ENCODE measurements around the gene SEMA3A. TPM values are rescaled to one million over a fixed set of nuclear protein-coding genes. Genes with fewer than 3 reads are reported as not detected.

Gene SEMA3A
- total and polyA plus RNA-seq, 2 experiments from 2014 or later = 19.8 to 46.4 TPM

DNA sequence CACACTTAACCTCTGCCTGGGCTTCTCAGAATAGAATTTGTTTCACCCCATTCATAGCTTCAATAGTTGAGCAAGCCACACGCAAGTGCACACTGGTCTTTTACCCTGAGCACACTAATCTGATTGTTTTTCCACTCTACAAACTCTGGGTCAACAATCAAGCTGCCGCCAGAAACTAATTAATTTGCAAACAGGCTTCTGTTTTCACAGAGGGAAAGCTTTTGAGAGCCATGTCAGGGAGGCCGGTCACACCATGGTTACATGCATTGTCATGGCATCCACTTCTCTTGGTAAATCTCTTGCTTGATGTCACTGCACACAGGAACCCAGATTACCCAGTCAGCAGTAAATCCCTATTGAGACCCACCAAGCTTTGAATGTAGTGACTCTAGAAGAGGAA lies 154.2 kb downstream of the SEMA3A start:
- DNase-seq (ENCODE audit: low spot score) (no peak), ATAC-seq (peak; percentile 29; the same call in 1 of the 3 replicates)
- Histone ChIP-seq H3K4me3 (no peak overlapping the region), H3K79me2 (replicated peaks; ENCODE audit: insufficient read depth) (no peaks in the 10 kb centered on the region), H3K4me1 (ENCODE audit: insufficient read depth) (0 out of 2 replicates have a peak, but pooled peaks cover 5% of the 10 kb centered on the region), H3K9me2 (ENCODE audit: insufficient read depth) (no peaks in the 10 kb centered on the region), H3K27me3 (ENCODE audit: insufficient read depth) (no peaks in the 10 kb centered on the region), H2AFZ (no peak overlapping the region), H3K4me2 (no peak overlapping the region), H3K27ac (ENCODE audit: low read depth) (0 out of 2 replicates have a peak overlapping the region, but pooled peaks have one; percentile 13), H3F3A (replicated peaks; ENCODE audit: low read depth) (no peaks in the 10 kb centered on the region), H4K20me1 (replicated peaks; ENCODE audit: insufficient read depth) (no peaks in the 10 kb centered on the region), H3K36me3 (ENCODE audit: insufficient read depth) (no peaks in the 10 kb centered on the region)
- no peak overlapping the region for H3K4me3 Mint-ChIP-seq
- H3K4me1 Mint-ChIP-seq = peaks cover 20% of the 10 kb centered on the region
- no peak for TF ChIP-seq STAT1 (IDR thresholded peaks at IDR 0.05; ENCODE audit: unreplicated experiment)
- TF ChIP-seq, protein P1, sequence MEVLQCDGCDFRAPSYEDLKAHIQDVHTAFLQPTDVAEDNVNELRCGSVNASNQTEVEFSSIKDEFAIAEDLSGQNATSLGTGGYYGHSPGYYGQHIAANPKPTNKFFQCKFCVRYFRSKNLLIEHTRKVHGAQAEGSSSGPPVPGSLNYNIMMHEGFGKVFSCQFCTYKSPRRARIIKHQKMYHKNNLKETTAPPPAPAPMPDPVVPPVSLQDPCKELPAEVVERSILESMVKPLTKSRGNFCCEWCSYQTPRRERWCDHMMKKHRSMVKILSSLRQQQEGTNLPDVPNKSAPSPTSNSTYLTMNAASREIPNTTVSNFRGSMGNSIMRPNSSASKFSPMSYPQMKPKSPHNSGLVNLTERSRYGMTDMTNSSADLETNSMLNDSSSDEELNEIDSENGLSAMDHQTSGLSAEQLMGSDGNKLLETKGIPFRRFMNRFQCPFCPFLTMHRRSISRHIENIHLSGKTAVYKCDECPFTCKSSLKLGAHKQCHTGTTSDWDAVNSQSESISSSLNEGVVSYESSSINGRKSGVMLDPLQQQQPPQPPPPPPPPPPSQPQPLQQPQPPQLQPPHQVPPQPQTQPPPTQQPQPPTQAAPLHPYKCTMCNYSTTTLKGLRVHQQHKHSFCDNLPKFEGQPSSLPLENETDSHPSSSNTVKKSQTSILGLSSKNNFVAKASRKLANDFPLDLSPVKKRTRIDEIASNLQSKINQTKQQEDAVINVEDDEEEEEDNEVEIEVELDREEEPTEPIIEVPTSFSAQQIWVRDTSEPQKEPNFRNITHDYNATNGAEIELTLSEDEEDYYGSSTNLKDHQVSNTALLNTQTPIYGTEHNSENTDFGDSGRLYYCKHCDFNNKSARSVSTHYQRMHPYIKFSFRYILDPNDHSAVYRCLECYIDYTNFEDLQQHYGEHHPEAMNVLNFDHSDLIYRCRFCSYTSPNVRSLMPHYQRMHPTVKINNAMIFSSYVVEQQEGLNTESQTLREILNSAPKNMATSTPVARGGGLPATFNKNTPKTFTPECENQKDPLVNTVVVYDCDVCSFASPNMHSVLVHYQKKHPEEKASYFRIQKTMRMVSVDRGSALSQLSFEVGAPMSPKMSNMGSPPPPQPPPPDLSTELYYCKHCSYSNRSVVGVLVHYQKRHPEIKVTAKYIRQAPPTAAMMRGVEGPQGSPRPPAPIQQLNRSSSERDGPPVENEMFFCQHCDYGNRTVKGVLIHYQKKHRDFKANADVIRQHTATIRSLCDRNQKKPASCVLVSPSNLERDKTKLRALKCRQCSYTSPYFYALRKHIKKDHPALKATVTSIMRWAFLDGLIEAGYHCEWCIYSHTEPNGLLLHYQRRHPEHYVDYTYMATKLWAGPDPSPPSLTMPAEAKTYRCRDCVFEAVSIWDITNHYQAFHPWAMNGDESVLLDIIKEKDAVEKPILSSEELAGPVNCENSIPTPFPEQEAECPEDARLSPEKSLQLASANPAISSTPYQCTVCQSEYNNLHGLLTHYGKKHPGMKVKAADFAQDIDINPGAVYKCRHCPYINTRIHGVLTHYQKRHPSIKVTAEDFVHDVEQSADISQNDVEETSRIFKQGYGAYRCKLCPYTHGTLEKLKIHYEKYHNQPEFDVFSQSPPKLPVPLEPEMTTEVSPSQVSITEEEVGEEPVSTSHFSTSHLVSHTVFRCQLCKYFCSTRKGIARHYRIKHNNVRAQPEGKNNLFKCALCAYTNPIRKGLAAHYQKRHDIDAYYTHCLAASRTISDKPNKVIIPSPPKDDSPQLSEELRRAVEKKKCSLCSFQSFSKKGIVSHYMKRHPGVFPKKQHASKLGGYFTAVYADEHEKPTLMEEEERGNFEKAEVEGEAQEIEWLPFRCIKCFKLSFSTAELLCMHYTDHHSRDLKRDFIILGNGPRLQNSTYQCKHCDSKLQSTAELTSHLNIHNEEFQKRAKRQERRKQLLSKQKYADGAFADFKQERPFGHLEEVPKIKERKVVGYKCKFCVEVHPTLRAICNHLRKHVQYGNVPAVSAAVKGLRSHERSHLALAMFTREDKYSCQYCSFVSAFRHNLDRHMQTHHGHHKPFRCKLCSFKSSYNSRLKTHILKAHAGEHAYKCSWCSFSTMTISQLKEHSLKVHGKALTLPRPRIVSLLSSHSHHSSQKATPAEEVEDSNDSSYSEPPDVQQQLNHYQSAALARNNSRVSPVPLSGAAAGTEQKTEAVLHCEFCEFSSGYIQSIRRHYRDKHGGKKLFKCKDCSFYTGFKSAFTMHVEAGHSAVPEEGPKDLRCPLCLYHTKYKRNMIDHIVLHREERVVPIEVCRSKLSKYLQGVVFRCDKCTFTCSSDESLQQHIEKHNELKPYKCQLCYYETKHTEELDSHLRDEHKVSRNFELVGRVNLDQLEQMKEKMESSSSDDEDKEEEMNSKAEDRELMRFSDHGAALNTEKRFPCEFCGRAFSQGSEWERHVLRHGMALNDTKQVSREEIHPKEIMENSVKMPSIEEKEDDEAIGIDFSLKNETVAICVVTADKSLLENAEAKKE (CRISPR knock-in tag; IDR thresholded peaks at IDR 0.05) = no peak
- TF ChIP-seq, protein P2, sequence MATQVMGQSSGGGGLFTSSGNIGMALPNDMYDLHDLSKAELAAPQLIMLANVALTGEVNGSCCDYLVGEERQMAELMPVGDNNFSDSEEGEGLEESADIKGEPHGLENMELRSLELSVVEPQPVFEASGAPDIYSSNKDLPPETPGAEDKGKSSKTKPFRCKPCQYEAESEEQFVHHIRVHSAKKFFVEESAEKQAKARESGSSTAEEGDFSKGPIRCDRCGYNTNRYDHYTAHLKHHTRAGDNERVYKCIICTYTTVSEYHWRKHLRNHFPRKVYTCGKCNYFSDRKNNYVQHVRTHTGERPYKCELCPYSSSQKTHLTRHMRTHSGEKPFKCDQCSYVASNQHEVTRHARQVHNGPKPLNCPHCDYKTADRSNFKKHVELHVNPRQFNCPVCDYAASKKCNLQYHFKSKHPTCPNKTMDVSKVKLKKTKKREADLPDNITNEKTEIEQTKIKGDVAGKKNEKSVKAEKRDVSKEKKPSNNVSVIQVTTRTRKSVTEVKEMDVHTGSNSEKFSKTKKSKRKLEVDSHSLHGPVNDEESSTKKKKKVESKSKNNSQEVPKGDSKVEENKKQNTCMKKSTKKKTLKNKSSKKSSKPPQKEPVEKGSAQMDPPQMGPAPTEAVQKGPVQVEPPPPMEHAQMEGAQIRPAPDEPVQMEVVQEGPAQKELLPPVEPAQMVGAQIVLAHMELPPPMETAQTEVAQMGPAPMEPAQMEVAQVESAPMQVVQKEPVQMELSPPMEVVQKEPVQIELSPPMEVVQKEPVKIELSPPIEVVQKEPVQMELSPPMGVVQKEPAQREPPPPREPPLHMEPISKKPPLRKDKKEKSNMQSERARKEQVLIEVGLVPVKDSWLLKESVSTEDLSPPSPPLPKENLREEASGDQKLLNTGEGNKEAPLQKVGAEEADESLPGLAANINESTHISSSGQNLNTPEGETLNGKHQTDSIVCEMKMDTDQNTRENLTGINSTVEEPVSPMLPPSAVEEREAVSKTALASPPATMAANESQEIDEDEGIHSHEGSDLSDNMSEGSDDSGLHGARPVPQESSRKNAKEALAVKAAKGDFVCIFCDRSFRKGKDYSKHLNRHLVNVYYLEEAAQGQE (IDR thresholded peaks at IDR 0.05; ENCODE audit: unreplicated experiment) = no peak
- no peak for TF ChIP-seq CREB1 (CRISPR knock-in tag; IDR thresholded peaks at IDR 0.05; ENCODE audit: low read depth)
- TF ChIP-seq NANOG (IDR thresholded peaks at IDR 0.05; ENCODE audit: borderline replicate concordance) = no peak
- TF ChIP-seq ZNF331 (CRISPR knock-in tag; IDR thresholded peaks at IDR 0.05; ENCODE audit: low read depth) = no peak
- no peak for TF ChIP-seq ZNF114 (CRISPR knock-in tag; IDR thresholded peaks at IDR 0.05)
- no peak for TF ChIP-seq POLR2AphosphoS5 (IDR thresholded peaks at IDR 0.05; ENCODE audit: low read depth)
- TF ChIP-seq, protein P3, sequence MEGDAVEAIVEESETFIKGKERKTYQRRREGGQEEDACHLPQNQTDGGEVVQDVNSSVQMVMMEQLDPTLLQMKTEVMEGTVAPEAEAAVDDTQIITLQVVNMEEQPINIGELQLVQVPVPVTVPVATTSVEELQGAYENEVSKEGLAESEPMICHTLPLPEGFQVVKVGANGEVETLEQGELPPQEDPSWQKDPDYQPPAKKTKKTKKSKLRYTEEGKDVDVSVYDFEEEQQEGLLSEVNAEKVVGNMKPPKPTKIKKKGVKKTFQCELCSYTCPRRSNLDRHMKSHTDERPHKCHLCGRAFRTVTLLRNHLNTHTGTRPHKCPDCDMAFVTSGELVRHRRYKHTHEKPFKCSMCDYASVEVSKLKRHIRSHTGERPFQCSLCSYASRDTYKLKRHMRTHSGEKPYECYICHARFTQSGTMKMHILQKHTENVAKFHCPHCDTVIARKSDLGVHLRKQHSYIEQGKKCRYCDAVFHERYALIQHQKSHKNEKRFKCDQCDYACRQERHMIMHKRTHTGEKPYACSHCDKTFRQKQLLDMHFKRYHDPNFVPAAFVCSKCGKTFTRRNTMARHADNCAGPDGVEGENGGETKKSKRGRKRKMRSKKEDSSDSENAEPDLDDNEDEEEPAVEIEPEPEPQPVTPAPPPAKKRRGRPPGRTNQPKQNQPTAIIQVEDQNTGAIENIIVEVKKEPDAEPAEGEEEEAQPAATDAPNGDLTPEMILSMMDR (conservative IDR thresholded peaks at IDR 0.05; ENCODE audit: low read depth in 2 of 2) = no peak
- TF ChIP-seq JUNB (IDR thresholded peaks at IDR 0.05; ENCODE audit: unreplicated experiment) = no peak
- TF ChIP-seq EZH2phosphoT487 (IDR thresholded peaks at IDR 0.05; ENCODE audit: unreplicated experiment) = no peak
- TF ChIP-seq EZH2 (IDR thresholded peaks at IDR 0.05; ENCODE audit: low read depth, unreplicated experiment) = no peak
- TF ChIP-seq, protein P4, sequence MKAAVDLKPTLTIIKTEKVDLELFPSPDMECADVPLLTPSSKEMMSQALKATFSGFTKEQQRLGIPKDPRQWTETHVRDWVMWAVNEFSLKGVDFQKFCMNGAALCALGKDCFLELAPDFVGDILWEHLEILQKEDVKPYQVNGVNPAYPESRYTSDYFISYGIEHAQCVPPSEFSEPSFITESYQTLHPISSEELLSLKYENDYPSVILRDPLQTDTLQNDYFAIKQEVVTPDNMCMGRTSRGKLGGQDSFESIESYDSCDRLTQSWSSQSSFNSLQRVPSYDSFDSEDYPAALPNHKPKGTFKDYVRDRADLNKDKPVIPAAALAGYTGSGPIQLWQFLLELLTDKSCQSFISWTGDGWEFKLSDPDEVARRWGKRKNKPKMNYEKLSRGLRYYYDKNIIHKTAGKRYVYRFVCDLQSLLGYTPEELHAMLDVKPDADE (IDR thresholded peaks at IDR 0.05) = no peak
- H3K27me3 Mint-ChIP-seq (ENCODE audit: insufficient read depth, low read depth, poor library complexity) = no peaks in the 10 kb centered on the region
- peak overlapping the region; percentile 72 for H3K27ac Mint-ChIP-seq
- no peaks in the 10 kb centered on the region for H3K9me3 Mint-ChIP-seq
- H3K36me3 Mint-ChIP-seq (ENCODE audit: low read depth) = no peaks in the 10 kb centered on the region
